Measurements from ENCODE around the gene SIGLEC8. TPM values are rescaled to one million over a fixed set of nuclear protein-coding genes. Genes with fewer than 3 reads are reported as not detected.
"Not testable (repeated sequence)": the region's sequence is repeated elsewhere in the genome, so short reads cannot be mapped to it uniquely, and the experiment has no call there.

Gene SIGLEC8
- total RNA-seq, 2 donors from 2014 or later, result not detected

GRCh38 chr19:51420511-51420910, 37.7 kb downstream of the SIGLEC8 start:
- H3K36me3 Mint-ChIP-seq (ENCODE audit: low read depth); H3K9me3 ChIP-seq (ENCODE audit: control insufficient read depth, low read length, poor library complexity, severe bottlenecking); H3K4me3 Mint-ChIP-seq; ATAC-seq; H3K4me1 Mint-ChIP-seq; H3K27ac Mint-ChIP-seq; DNase-seq: not testable (repeated sequence)
- H3K27me3 Mint-ChIP-seq, result peaks cover 41% of the 10 kb centered on the region

- peaks cover 3% of the 10 kb centered on the region for H3K4me1 Mint-ChIP-seq
- H3K27ac Mint-ChIP-seq, result no peak overlapping the region
These were observed 39.5 kb downstream of the SIGLEC8 start for GRCh38 chr19:51418707-51419106.

GRCh38 chr19:51417810-51418157, 40.5 kb downstream of the SIGLEC8 start:
- Mint-ChIP-seq H3K4me1 (peaks cover 5% of the 10 kb centered on the region), H3K36me3 (ENCODE audit: low read depth) (no peaks in the 10 kb centered on the region), H3K27ac (no peak overlapping the region), H3K4me3 (no peak overlapping the region), H3K27me3 (peaks cover 38% of the 10 kb centered on the region)
- DNase-seq (no peak), ATAC-seq (peak; percentile 30)
- no peaks in the 10 kb centered on the region for H3K9me3 ChIP-seq (ENCODE audit: control insufficient read depth, low read length, poor library complexity, severe bottlenecking)

More at GRCh38 chr19:51418707-51419106, 39.5 kb downstream of the SIGLEC8 start:
- no peak overlapping the region for H3K4me3 Mint-ChIP-seq
- no peaks in the 10 kb centered on the region for H3K36me3 Mint-ChIP-seq (ENCODE audit: low read depth)
- peaks cover 39% of the 10 kb centered on the region for H3K27me3 Mint-ChIP-seq
- ATAC-seq (no peak), DNase-seq (no peak)
- no peaks in the 10 kb centered on the region for H3K9me3 ChIP-seq (ENCODE audit: control insufficient read depth, low read length, poor library complexity, severe bottlenecking)

GRCh38 chr19:51417107-51417809, 41.0 kb downstream of the SIGLEC8 start, which contains the start of gene SIGLEC10:
Gene SIGLEC10, minus strand, starts transcription at chr19:51417642. Its CDS starts 61 bp downstream, at chr19:51417581.
- peaks cover 5% of the 10 kb centered on the region for H3K4me1 Mint-ChIP-seq
- no peak within 1 kb of the TSS for H3K27ac Mint-ChIP-seq
- H3K4me3 Mint-ChIP-seq, result no peak within 1 kb of the TSS
- H3K27me3 Mint-ChIP-seq, result peaks cover 38% of the 10 kb centered on the region
- ATAC-seq, result peak; percentile 77
- no peak for DNase-seq
- peaks cover under 1% of the 10 kb centered on the region for H3K36me3 Mint-ChIP-seq (ENCODE audit: low read depth)
- H3K9me3 ChIP-seq (ENCODE audit: control insufficient read depth, low read length, poor library complexity, severe bottlenecking), result no peaks in the 10 kb centered on the region

- H3K4me3 Mint-ChIP-seq; H3K9me3 ChIP-seq (ENCODE audit: control insufficient read depth, low read length, poor library complexity, severe bottlenecking); H3K4me1 Mint-ChIP-seq; ATAC-seq; DNase-seq; H3K36me3 Mint-ChIP-seq (ENCODE audit: low read depth); H3K27ac Mint-ChIP-seq: not testable (repeated sequence)
- H3K27me3 Mint-ChIP-seq, result peaks cover 37% of the 10 kb centered on the region
These were observed 41.8 kb downstream of the SIGLEC8 start for GRCh38 chr19:51416422-51416821.

GRCh38 chr19:51415187-51415586, 43.1 kb downstream of the SIGLEC8 start:
- DNase-seq, result no peak

GRCh38 chr19:51410950-51411748, 47.1 kb downstream of the SIGLEC8 start:
- Mint-ChIP-seq H3K36me3 (ENCODE audit: low read depth) (peaks cover 3% of the 10 kb centered on the region), H3K4me1 (peaks cover 5% of the 10 kb centered on the region), H3K4me3 (no peak overlapping the region), H3K27ac (no peak overlapping the region), H3K27me3 (peaks cover 41% of the 10 kb centered on the region)
- DNase-seq (no peak), ATAC-seq (no peak)
- H3K9me3 ChIP-seq (ENCODE audit: control insufficient read depth, low read length, poor library complexity, severe bottlenecking), result no peaks in the 10 kb centered on the region

More at GRCh38 chr19:51415187-51415586, 43.1 kb downstream of the SIGLEC8 start:
- no peaks in the 10 kb centered on the region for H3K9me3 ChIP-seq (ENCODE audit: control insufficient read depth, low read length, poor library complexity, severe bottlenecking)
- Mint-ChIP-seq H3K4me1 (peaks cover 2% of the 10 kb centered on the region), H3K4me3 (no peak overlapping the region), H3K27me3 (peaks cover 48% of the 10 kb centered on the region), H3K27ac (no peak overlapping the region), H3K36me3 (ENCODE audit: low read depth) (peaks cover 3% of the 10 kb centered on the region)
- no peak for ATAC-seq

- Mint-ChIP-seq H3K4me3 (no peak overlapping the region), H3K36me3 (ENCODE audit: low read depth) (peaks cover 4% of the 10 kb centered on the region), H3K4me1 (peaks cover 3% of the 10 kb centered on the region), H3K27ac (no peak overlapping the region), H3K27me3 (peaks cover 30% of the 10 kb centered on the region)
- H3K9me3 ChIP-seq (ENCODE audit: control insufficient read depth, low read length, poor library complexity, severe bottlenecking), result no peaks in the 10 kb centered on the region
- DNase-seq (no peak), ATAC-seq (peak; percentile 49)
These were observed 50.6 kb downstream of the SIGLEC8 start for GRCh38 chr19:51407511-51408131.

GRCh38 chr19:51402117-51402516, 56.1 kb downstream of the SIGLEC8 start:
- no peaks in the 10 kb centered on the region for H3K27me3 Mint-ChIP-seq
- H3K9me3 ChIP-seq (ENCODE audit: control insufficient read depth, low read length, poor library complexity, severe bottlenecking), result no peaks in the 10 kb centered on the region
- ATAC-seq (no peak), DNase-seq (no peak)
- no peak overlapping the region for H3K27ac Mint-ChIP-seq
- peaks cover 2% of the 10 kb centered on the region for H3K36me3 Mint-ChIP-seq (ENCODE audit: low read depth)
- H3K4me3 Mint-ChIP-seq, result no peak overlapping the region
- H3K4me1 Mint-ChIP-seq, result no peaks in the 10 kb centered on the region

Other genes with a start within 250 kb of the SIGLEC8 start
- gene CD33, start 233.4 kb downstream of the SIGLEC8 start, total RNA-seq, result 1 to 10 TPM; 2.4 to 3.0 TPM
- gene SIGLECL1, start 207.4 kb downstream of the SIGLEC8 start, total RNA-seq, result not detected
- not detected for gene IGLON5, start 146.8 kb downstream of the SIGLEC8 start, total RNA-seq
- under 1 TPM in 1 of 2 donors, not detected in 1; 0.22 TPM for gene VSIG10L, start 116.3 kb downstream of the SIGLEC8 start, total RNA-seq
- 10 to 100 TPM; 35.6 to 36.1 TPM for gene ETFB, start 92.1 kb downstream of the SIGLEC8 start, total RNA-seq
- gene CLDND2, start 89.5 kb downstream of the SIGLEC8 start, total RNA-seq, result under 1 TPM; 0.34 to 0.57 TPM
- gene NKG7, start 85.8 kb downstream of the SIGLEC8 start, total RNA-seq, result 10 to 100 TPM; 10.7 to 13.0 TPM
- gene LIM2, start 70.5 kb downstream of the SIGLEC8 start, total RNA-seq, result not detected
- gene C19orf84, start 67.9 kb downstream of the SIGLEC8 start, total RNA-seq, result not detected
- 1 to 10 TPM in 1 of 2 donors, under 1 TPM in 1; 0.29 to 2.7 TPM for gene SIGLEC10, start 40.8 kb downstream of the SIGLEC8 start, total RNA-seq
- not detected for gene CEACAM18, start 20.1 kb upstream of the SIGLEC8 start, total RNA-seq
- gene SIGLEC12, start 43.3 kb upstream of the SIGLEC8 start, total RNA-seq, result not detected
- under 1 TPM in 1 of 2 donors, not detected in 1; 0.80 TPM for gene SIGLEC6, start 73.2 kb upstream of the SIGLEC8 start, total RNA-seq
- gene ZNF175, start 112.8 kb upstream of the SIGLEC8 start, total RNA-seq, result 1 to 10 TPM; 4.5 to 5.1 TPM
- gene SIGLEC5, start 171.9 kb upstream of the SIGLEC8 start, total RNA-seq, result under 1 TPM in 1 of 2 donors, not detected in 1; 0.37 TPM
- gene SIGLEC14, start 188.4 kb upstream of the SIGLEC8 start, total RNA-seq, result 1 to 10 TPM in 1 of 2 donors, under 1 TPM in 1; 0.86 to 3.3 TPM
- 1 to 10 TPM; 4.3 to 6.4 TPM for gene SPACA6, start 234.9 kb upstream of the SIGLEC8 start, total RNA-seq